ENCODE measurements around the gene ADGRV1.
"Not testable (repeated sequence)": the region's sequence is repeated elsewhere in the genome, so short reads cannot be mapped to it uniquely, and the experiment has no call there.

The ADGRV1 gene

GRCh38 chr5:90650767-90651166 lies 92.2 kb downstream of the ADGRV1 start:
- DNase-seq (ENCODE audit: low read depth in 4 of 4, low spot score in 1 of 4) = no peak

- no peak for DNase-seq (ENCODE audit: low read depth in 4 of 4, low spot score in 1 of 4)
Measured at GRCh38 chr5:90654215-90654614, 95.6 kb downstream of the ADGRV1 start.

GRCh38 chr5:90655423-90655822 lies 96.8 kb downstream of the ADGRV1 start:
- DNase-seq (ENCODE audit: low read depth in 4 of 4, low spot score in 1 of 4) = no peak

- no peak for DNase-seq (ENCODE audit: low read depth in 4 of 4, low spot score in 1 of 4)
Measured at GRCh38 chr5:90657030-90657429, 98.4 kb downstream of the ADGRV1 start.

- no peak for DNase-seq (ENCODE audit: low read depth in 4 of 4, low spot score in 1 of 4)
Measured at GRCh38 chr5:90657788-90658187, 99.2 kb downstream of the ADGRV1 start.

GRCh38 chr5:90658620-90659019 lies 100.0 kb downstream of the ADGRV1 start:
- DNase-seq (ENCODE audit: low read depth in 4 of 4, low spot score in 1 of 4) = no peak

- not testable (repeated sequence) for DNase-seq (ENCODE audit: low read depth in 4 of 4, low spot score in 1 of 4)
Measured at GRCh38 chr5:90668079-90668565, 109.5 kb downstream of the ADGRV1 start.

- no peak for DNase-seq (ENCODE audit: low read depth in 4 of 4, low spot score in 1 of 4)
Measured at GRCh38 chr5:90675222-90675621, 116.6 kb downstream of the ADGRV1 start.

- DNase-seq (ENCODE audit: low read depth in 4 of 4, low spot score in 1 of 4) = no peak
Measured at GRCh38 chr5:90680921-90681563, 122.4 kb downstream of the ADGRV1 start.

- no peak for DNase-seq (ENCODE audit: low read depth in 4 of 4, low spot score in 1 of 4)
Measured at GRCh38 chr5:90682278-90682677, 123.7 kb downstream of the ADGRV1 start.

GRCh38 chr5:90685425-90686022 lies 126.9 kb downstream of the ADGRV1 start:
- no peak for DNase-seq (ENCODE audit: low read depth in 4 of 4, low spot score in 1 of 4)

- not testable (repeated sequence) for DNase-seq (ENCODE audit: low read depth in 4 of 4, low spot score in 1 of 4)
Measured at GRCh38 chr5:90686363-90686762, 127.8 kb downstream of the ADGRV1 start.

GRCh38 chr5:90687458-90687857 lies 128.9 kb downstream of the ADGRV1 start:
- DNase-seq (ENCODE audit: low read depth in 4 of 4, low spot score in 1 of 4) = not testable (repeated sequence)

GRCh38 chr5:90689064-90689463 lies 130.5 kb downstream of the ADGRV1 start:
- no peak for DNase-seq (ENCODE audit: low read depth in 4 of 4, low spot score in 1 of 4)

- no peak for DNase-seq (ENCODE audit: low read depth in 4 of 4, low spot score in 1 of 4)
Measured at GRCh38 chr5:90690307-90690706, 131.7 kb downstream of the ADGRV1 start.

GRCh38 chr5:90691533-90691932 lies 132.9 kb downstream of the ADGRV1 start:
- no peak for DNase-seq (ENCODE audit: low read depth in 4 of 4, low spot score in 1 of 4)

GRCh38 chr5:90696153-90696552 lies 137.6 kb downstream of the ADGRV1 start:
- no peak for DNase-seq (ENCODE audit: low read depth in 4 of 4, low spot score in 1 of 4)

GRCh38 chr5:90700299-90700698 lies 141.7 kb downstream of the ADGRV1 start:
- DNase-seq (ENCODE audit: low read depth in 4 of 4, low spot score in 1 of 4) = no peak

- no peak for DNase-seq (ENCODE audit: low read depth in 4 of 4, low spot score in 1 of 4)
Measured at GRCh38 chr5:90703932-90704331, 145.3 kb downstream of the ADGRV1 start.

GRCh38 chr5:90707698-90708097 lies 149.1 kb downstream of the ADGRV1 start:
- no peak for DNase-seq (ENCODE audit: low read depth in 4 of 4, low spot score in 1 of 4)

- DNase-seq (ENCODE audit: low read depth in 4 of 4, low spot score in 1 of 4) = no peak
Measured at GRCh38 chr5:90709323-90710155, 150.9 kb downstream of the ADGRV1 start.

- no peak for DNase-seq (ENCODE audit: low read depth in 4 of 4, low spot score in 1 of 4)
Measured at GRCh38 chr5:90718387-90718786, 159.8 kb downstream of the ADGRV1 start.
